ENCODE results near the gene MAGI3.
"Not testable (repeated sequence)": the region's sequence is repeated elsewhere in the genome, so short reads cannot be mapped to it uniquely, and the experiment has no call there.

The MAGI3 gene

GRCh38 chr1:113453771-113454083 lies 63.4 kb downstream of the MAGI3 start:
- DNase-seq (ENCODE audit: extremely low read depth, insufficient read length) = no peak
- H3K36me3 ChIP-seq (ENCODE audit: control insufficient read depth, insufficient read depth, low read length) = no peaks in the 10 kb centered on the region
- no peak for TF ChIP-seq CTCF (IDR thresholded peaks at IDR 0.05; ENCODE audit: insufficient read depth, low read length, poor library complexity, severe bottlenecking)
- no peaks in the 10 kb centered on the region for H3K27me3 ChIP-seq (replicated peaks; ENCODE audit: control insufficient read depth, insufficient read depth, low read length)
- H3K4me3 ChIP-seq (replicated peaks; ENCODE audit: low read depth, low read length) = no peak overlapping the region

- TF ChIP-seq CTCF (IDR thresholded peaks at IDR 0.05; ENCODE audit: insufficient read depth, low read length, poor library complexity, severe bottlenecking) = no peak
- Histone ChIP-seq H3K36me3 (ENCODE audit: control insufficient read depth, insufficient read depth, low read length) (no peaks in the 10 kb centered on the region), H3K27me3 (replicated peaks; ENCODE audit: control insufficient read depth, insufficient read depth, low read length) (no peaks in the 10 kb centered on the region), H3K4me3 (replicated peaks; ENCODE audit: low read depth, low read length) (no peak overlapping the region)
- no peak for DNase-seq (ENCODE audit: extremely low read depth, insufficient read length)
These were observed 65.1 kb downstream of the MAGI3 start for GRCh38 chr1:113455374-113455773.

- Histone ChIP-seq H3K27me3 (replicated peaks; ENCODE audit: control insufficient read depth, insufficient read depth, low read length) (no peaks in the 10 kb centered on the region), H3K36me3 (ENCODE audit: control insufficient read depth, insufficient read depth, low read length) (no peaks in the 10 kb centered on the region), H3K4me3 (replicated peaks; ENCODE audit: low read depth, low read length) (no peak overlapping the region)
- no peak for DNase-seq (ENCODE audit: extremely low read depth, insufficient read length)
- TF ChIP-seq CTCF (IDR thresholded peaks at IDR 0.05; ENCODE audit: insufficient read depth, low read length, poor library complexity, severe bottlenecking) = no peak
These were observed 66.7 kb downstream of the MAGI3 start for GRCh38 chr1:113456967-113457366.

GRCh38 chr1:113459279-113459678 lies 69.0 kb downstream of the MAGI3 start:
- H3K27me3 ChIP-seq (replicated peaks; ENCODE audit: control insufficient read depth, insufficient read depth, low read length) = no peaks in the 10 kb centered on the region
- no peaks in the 10 kb centered on the region for H3K36me3 ChIP-seq (ENCODE audit: control insufficient read depth, insufficient read depth, low read length)
- no peak for DNase-seq (ENCODE audit: extremely low read depth, insufficient read length)
- no peak overlapping the region for H3K4me3 ChIP-seq (replicated peaks; ENCODE audit: low read depth, low read length)
- TF ChIP-seq CTCF (IDR thresholded peaks at IDR 0.05; ENCODE audit: insufficient read depth, low read length, poor library complexity, severe bottlenecking) = no peak

GRCh38 chr1:113467991-113468390 lies 77.7 kb downstream of the MAGI3 start:
- Histone ChIP-seq H3K27me3 (replicated peaks; ENCODE audit: control insufficient read depth, insufficient read depth, low read length) (no peaks in the 10 kb centered on the region), H3K4me3 (replicated peaks; ENCODE audit: low read depth, low read length) (no peak overlapping the region), H3K36me3 (ENCODE audit: control insufficient read depth, insufficient read depth, low read length) (no peaks in the 10 kb centered on the region)
- TF ChIP-seq CTCF (IDR thresholded peaks at IDR 0.05; ENCODE audit: insufficient read depth, low read length, poor library complexity, severe bottlenecking) = no peak
- DNase-seq (ENCODE audit: extremely low read depth, insufficient read length) = no peak

GRCh38 chr1:113478427-113479195 lies 88.3 kb downstream of the MAGI3 start:
- H3K27me3 ChIP-seq (replicated peaks; ENCODE audit: control insufficient read depth, insufficient read depth, low read length); H3K4me3 ChIP-seq (replicated peaks; ENCODE audit: low read depth, low read length); H3K36me3 ChIP-seq (ENCODE audit: control insufficient read depth, insufficient read depth, low read length); DNase-seq (ENCODE audit: extremely low read depth, insufficient read length): not testable (repeated sequence)
